MM.1S (cell line): ENCODE measurements around the gene AUTS2.

Experiments used
- DNase-seq: peaks from one replicate; pipeline ENCODE4 v3.0.0-alpha.2; 2015
- H2AFZ ChIP-seq: fragments of 300-600 bp; sonication (generic); 2 replicates; pipeline ENCODE4 v1.6.0; 2016; ENCODE audit warnings: antibody characterized with exemption, low read length
- H3F3A ChIP-seq: fragments of 300-600 bp; sonication (generic); 2 replicates; pipeline ENCODE4 v1.6.1; 2016; ENCODE audit warnings: mild to moderate bottlenecking, antibody characterized with exemption, low read length, moderate library complexity, mixed read lengths; ENCODE audit not compliant: insufficient read depth
- H3K27ac ChIP-seq: fragments of 300-600 bp; sonication (generic); 2 replicates; pipeline ENCODE4 v1.5.1; 2016; ENCODE audit warnings: mild to moderate bottlenecking, low read length
- H3K27me3 ChIP-seq: fragments of 300-600 bp; sonication (generic); replicated peaks from 2 replicates; pipeline ENCODE4 v1.6.0; 2016; ENCODE audit warnings: low read length; ENCODE audit not compliant: insufficient read depth
- H3K36me3 ChIP-seq: fragments of 300-600 bp; sonication (generic); replicated peaks from 2 replicates; pipeline ENCODE4 v1.6.1; 2016; ENCODE audit warnings: mild to moderate bottlenecking, low read length, mixed read lengths; ENCODE audit not compliant: insufficient read depth
- H3K4me1 ChIP-seq: fragments of 300-600 bp; sonication (generic); 2 replicates; pipeline ENCODE4 v1.6.1; 2016; ENCODE audit warnings: low read length, mixed read lengths
- H3K4me2 ChIP-seq: fragments of 300-600 bp; sonication (generic); 2 replicates; pipeline ENCODE4 v1.6.0; 2016; ENCODE audit warnings: low read depth, low read length
- H3K4me3 ChIP-seq: fragments of 300-600 bp; sonication (generic); 2 replicates; pipeline ENCODE4 v1.5.1; 2016; ENCODE audit warnings: low read length, mixed read lengths
- H3K79me2 ChIP-seq: fragments of 300-600 bp; sonication (generic); 2 replicates; pipeline ENCODE4 v1.6.1; 2016; ENCODE audit warnings: mixed run types, low read length, mixed read lengths
- H3K9ac ChIP-seq: fragments of 300-600 bp; sonication (generic); 2 replicates; pipeline ENCODE4 v1.6.1; 2016; ENCODE audit warnings: low read length, mixed read lengths
- H3K9me2 ChIP-seq: fragments of 300-600 bp; sonication (generic); replicated peaks from 2 replicates; pipeline ENCODE4 v1.6.1; 2016; ENCODE audit warnings: mild to moderate bottlenecking, low read length, mixed read lengths; ENCODE audit not compliant: insufficient read depth
- H3K9me3 ChIP-seq: fragments of 300-600 bp; sonication (generic); replicated peaks from 2 replicates; pipeline ENCODE4 v1.6.1; 2016; ENCODE audit warnings: mild to moderate bottlenecking, low read length, mixed read lengths; ENCODE audit not compliant: insufficient read depth
- H4K20me1 ChIP-seq: fragments of 300-600 bp; sonication (generic); 2 replicates; pipeline ENCODE4 v1.6.1; 2016; ENCODE audit warnings: mild to moderate bottlenecking, low read length, moderate library complexity, mixed read lengths; ENCODE audit not compliant: insufficient read depth
- CTCF ChIP-seq: fragments of 300-600 bp; sonication (generic); IDR thresholded peaks from 2 replicates; pipeline ENCODE4 v1.5.1; 2016; ENCODE audit warnings: antibody characterized with exemption, low read length, mixed read lengths
- EZH2 ChIP-seq: fragments of 300-600 bp; sonication (generic); optimal IDR thresholded peaks from 2 replicates; pipeline ENCODE3; 2017; ENCODE audit warnings: low read depth, mild to moderate bottlenecking, antibody characterized with exemption, low read length, mixed read lengths
- EZH2phosphoT487 ChIP-seq: fragments of 300-600 bp; sonication (generic); IDR thresholded peaks from 2 replicates; pipeline ENCODE4 v1.6.1; 2018; ENCODE audit warnings: antibody characterized with exemption, low read length

AUTS2 gene

DNA sequence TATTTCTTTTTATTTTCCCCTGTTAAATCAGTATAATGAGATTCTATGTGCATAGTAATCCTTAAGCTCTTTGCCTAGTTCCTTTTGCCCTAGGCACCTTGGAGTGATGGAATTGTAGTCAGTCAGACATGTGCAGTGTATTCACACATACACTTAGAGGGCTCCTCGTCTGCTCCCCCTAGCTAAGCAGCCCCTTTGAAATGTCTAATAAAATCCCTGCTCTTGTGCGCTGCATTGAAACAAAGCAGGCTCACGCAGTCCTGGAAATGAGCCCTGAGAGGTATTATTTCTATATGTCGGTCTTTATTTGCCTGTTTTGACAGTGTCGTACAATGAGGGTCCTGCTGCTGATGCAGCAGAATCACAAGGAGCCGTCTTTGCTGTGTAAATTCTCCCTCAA lies 258.7 kb downstream of the AUTS2 start:
- Histone ChIP-seq H2AFZ (no peak overlapping the region), H3K4me3 (no peak overlapping the region), H3K9me2 (no peaks in the 10 kb centered on the region), H3K4me1 (no peaks in the 10 kb centered on the region), H4K20me1 (no peaks in the 10 kb centered on the region), H3K4me2 (no peak overlapping the region), H3K36me3 (no peaks in the 10 kb centered on the region), H3K79me2 (no peaks in the 10 kb centered on the region), H3K9me3 (no peaks in the 10 kb centered on the region), H3K27me3 (no peaks in the 10 kb centered on the region), H3K27ac (no peak overlapping the region), H3K9ac (no peak overlapping the region), H3F3A (no peaks in the 10 kb centered on the region)
- no peak for DNase-seq
- no peak for TF ChIP-seq EZH2phosphoT487
- TF ChIP-seq CTCF, result no peak
- TF ChIP-seq EZH2, result no peak

DNA sequence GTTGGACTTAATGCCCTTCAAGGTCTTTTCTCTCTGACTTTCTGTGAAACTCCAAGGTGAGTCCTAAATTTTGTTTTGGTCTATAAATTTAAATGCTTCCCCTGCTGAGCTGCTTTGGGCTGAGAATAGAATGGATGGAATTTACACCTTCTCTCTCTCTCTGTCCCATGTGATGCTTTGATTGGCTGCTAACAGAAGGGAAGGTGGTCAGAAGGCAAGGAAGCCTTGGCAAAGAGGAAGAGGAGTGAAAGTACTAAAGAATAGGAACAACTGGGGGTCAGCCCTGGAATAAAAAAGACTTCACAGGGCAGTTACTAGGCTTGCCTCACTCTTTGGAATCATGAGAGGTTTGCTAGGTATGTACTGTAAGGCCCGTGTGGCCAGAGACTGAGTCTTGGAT lies 260.2 kb downstream of the AUTS2 start:
- TF ChIP-seq EZH2phosphoT487 (no peak), EZH2 (no peak), CTCF (no peak)
- Histone ChIP-seq H3K9me2 (no peaks in the 10 kb centered on the region), H3K4me2 (no peak overlapping the region)

DNA sequence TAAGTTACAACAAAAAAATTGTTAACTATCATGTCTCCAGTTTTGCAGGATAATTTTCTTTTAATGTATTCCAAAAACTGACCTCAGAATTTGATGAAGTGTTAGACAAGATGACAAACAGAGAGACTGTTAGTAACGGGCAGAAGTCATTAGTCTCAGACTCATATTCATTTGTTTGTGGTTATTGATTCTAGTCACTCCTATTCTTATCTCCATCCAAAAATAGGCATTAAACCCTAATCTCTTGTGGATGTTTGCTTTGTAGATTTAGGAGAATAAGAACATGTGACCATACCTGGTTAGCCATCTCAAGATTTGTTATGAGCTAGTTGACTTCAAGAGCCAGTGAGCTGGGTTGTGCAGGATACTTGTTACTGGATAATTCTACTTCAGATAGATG lies 261.1 kb downstream of the AUTS2 start:
- no peak overlapping the region for H3K9ac ChIP-seq
- no peak for TF ChIP-seq EZH2
- TF ChIP-seq EZH2phosphoT487, result no peak
- TF ChIP-seq CTCF, result no peak
- H3K27me3 ChIP-seq, result no peaks in the 10 kb centered on the region
- no peaks in the 10 kb centered on the region for H3K36me3 ChIP-seq
- no peak for DNase-seq
- no peak overlapping the region for H2AFZ ChIP-seq
- H3K9me2 ChIP-seq, result no peaks in the 10 kb centered on the region
- no peaks in the 10 kb centered on the region for H3K4me1 ChIP-seq
- H3K4me2 ChIP-seq, result no peak overlapping the region
- no peaks in the 10 kb centered on the region for H3K9me3 ChIP-seq
- H3K27ac ChIP-seq, result no peak overlapping the region
- H4K20me1 ChIP-seq, result no peaks in the 10 kb centered on the region
- no peaks in the 10 kb centered on the region for H3F3A ChIP-seq
- no peaks in the 10 kb centered on the region for H3K79me2 ChIP-seq
- H3K4me3 ChIP-seq, result no peak overlapping the region

More for the DNA sequence above, 260.2 kb downstream of the AUTS2 start:
- Histone ChIP-seq H3K4me3 (no peak overlapping the region), H3K9me3 (no peaks in the 10 kb centered on the region), H3K4me1 (no peaks in the 10 kb centered on the region), H3K27me3 (no peaks in the 10 kb centered on the region), H2AFZ (no peak overlapping the region), H3K9ac (no peak overlapping the region), H4K20me1 (no peaks in the 10 kb centered on the region), H3F3A (no peaks in the 10 kb centered on the region), H3K36me3 (no peaks in the 10 kb centered on the region), H3K79me2 (no peaks in the 10 kb centered on the region), H3K27ac (no peak overlapping the region)
- DNase-seq, result no peak

GRCh38 chr7:69860486-69860885 lies 262.2 kb downstream of the AUTS2 start:
- Histone ChIP-seq H3K9me3 (no peaks in the 10 kb centered on the region), H3K4me1 (no peaks in the 10 kb centered on the region), H4K20me1 (no peaks in the 10 kb centered on the region), H3K4me3 (no peak overlapping the region), H3K36me3 (no peaks in the 10 kb centered on the region), H2AFZ (no peak overlapping the region), H3K4me2 (no peak overlapping the region), H3F3A (no peaks in the 10 kb centered on the region), H3K9ac (no peak overlapping the region), H3K27me3 (no peaks in the 10 kb centered on the region), H3K9me2 (no peaks in the 10 kb centered on the region), H3K27ac (no peak overlapping the region), H3K79me2 (no peaks in the 10 kb centered on the region)
- TF ChIP-seq EZH2phosphoT487 (no peak), EZH2 (no peak), CTCF (no peak)
- DNase-seq, result no peak
